OCI-LY1 (cell line): ENCODE results near the gene CEP112.

Experiments
- EZH2 ChIP-seq: fragments of 200-600 bp; sonication (generic), shearing (Covaris generic); IDR thresholded peaks from 2 replicates; pipeline ENCODE4 v1.8.0; 2017; ENCODE audit warnings: borderline replicate concordance, mixed run types, mild to moderate bottlenecking, antibody characterized with exemption, low read length, moderate library complexity, mixed read lengths
- TF ChIP-seq, protein P1 (sequence below): fragments of 200-600 bp; sonication (generic), shearing (Covaris generic); IDR thresholded peaks from 2 replicates; pipeline ENCODE4 v1.5.1; 2017; ENCODE audit warnings: mild to moderate bottlenecking, antibody characterized with exemption, low read length, moderate library complexity, mixed read lengths

DNA sequence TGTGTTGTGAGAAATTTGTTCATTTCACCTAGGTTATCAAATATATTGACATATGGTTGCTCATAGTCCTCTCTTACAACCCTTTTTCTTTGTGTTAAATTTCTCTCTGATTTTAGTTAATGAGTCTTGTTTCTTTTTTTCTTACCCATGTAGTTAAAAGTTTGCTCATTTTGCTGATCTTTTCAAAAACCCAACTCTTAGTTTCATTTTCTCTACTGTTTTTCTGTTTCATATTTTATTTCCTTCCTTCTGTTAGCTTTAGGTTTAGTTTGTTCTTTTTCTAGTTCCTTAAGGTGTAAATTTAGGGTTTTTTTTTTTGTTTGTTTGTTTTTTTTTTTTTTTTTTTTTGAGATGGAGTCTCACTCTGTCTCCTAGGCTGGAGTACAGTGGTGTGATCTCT, 42.4 kb downstream of the CEP112 start:
- TF ChIP-seq, protein P1, sequence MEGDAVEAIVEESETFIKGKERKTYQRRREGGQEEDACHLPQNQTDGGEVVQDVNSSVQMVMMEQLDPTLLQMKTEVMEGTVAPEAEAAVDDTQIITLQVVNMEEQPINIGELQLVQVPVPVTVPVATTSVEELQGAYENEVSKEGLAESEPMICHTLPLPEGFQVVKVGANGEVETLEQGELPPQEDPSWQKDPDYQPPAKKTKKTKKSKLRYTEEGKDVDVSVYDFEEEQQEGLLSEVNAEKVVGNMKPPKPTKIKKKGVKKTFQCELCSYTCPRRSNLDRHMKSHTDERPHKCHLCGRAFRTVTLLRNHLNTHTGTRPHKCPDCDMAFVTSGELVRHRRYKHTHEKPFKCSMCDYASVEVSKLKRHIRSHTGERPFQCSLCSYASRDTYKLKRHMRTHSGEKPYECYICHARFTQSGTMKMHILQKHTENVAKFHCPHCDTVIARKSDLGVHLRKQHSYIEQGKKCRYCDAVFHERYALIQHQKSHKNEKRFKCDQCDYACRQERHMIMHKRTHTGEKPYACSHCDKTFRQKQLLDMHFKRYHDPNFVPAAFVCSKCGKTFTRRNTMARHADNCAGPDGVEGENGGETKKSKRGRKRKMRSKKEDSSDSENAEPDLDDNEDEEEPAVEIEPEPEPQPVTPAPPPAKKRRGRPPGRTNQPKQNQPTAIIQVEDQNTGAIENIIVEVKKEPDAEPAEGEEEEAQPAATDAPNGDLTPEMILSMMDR = no peak
- no peak for TF ChIP-seq EZH2
